B cell (primary cell): ENCODE measurements around the gene SCGN. TPM values are rescaled to one million over a fixed set of nuclear protein-coding genes. Genes with fewer than 3 reads are reported as not detected.

Source experiments
- ATAC-seq: fragments of 200-7000 bp; cut with Tn5 transposase; one replicate; pipeline ENCODE4 v1.10.0; 2021; ENCODE audit warnings: low read depth, mild to moderate bottlenecking, moderate number of reproducible peaks, moderate library complexity
- CTCF ChIA-PET: fragments of 350-600 bp; sonication (Branson Sonifier 250); formaldehyde crosslinking; loops from one replicate; lab custom pipeline; 2021; ENCODE audit warnings: antibody characterized with exemption, inconsistent platforms; lab: Charles Lee
- POLR2A ChIA-PET: fragments of 350-600 bp; sonication (Branson Sonifier 250); formaldehyde crosslinking; loops from one replicate; lab custom pipeline; 2021; ENCODE audit warnings: antibody characterized with exemption; lab: Charles Lee
- DNase-seq: peaks from one replicate; pipeline ENCODE4 v3.0.0; 2013
- H2AFZ ChIP-seq: 2 replicates; pipeline ENCODE4 v1.6.1; 2012; ENCODE audit warnings: mild to moderate bottlenecking, low read depth, low read length; ENCODE audit not compliant: insufficient read depth, poor library complexity, severe bottlenecking
- H3K27ac ChIP-seq, 2 donors: 1 replicate in 1 of 2; 2 replicates in 1 of 2; pipeline ENCODE4 v1.5.1; 2012 to 2013; ENCODE audit warnings: low read length in 2 of 2, mild to moderate bottlenecking in 2 of 2, moderate library complexity in 1 of 2
- H3K27me3 ChIP-seq, 4 experiments: fragments of 200-600 bp in 1 of 4; sonication (generic) in 1 of 4; replicated peaks in 1 of 4; 1 replicate in 2 of 4; 2 replicates in 2 of 4; pipeline versions ENCODE4 v1.6.1 to v1.7.0; 2013 to 2016; ENCODE audit warnings: low read length in 3 of 4, mild to moderate bottlenecking in 2 of 4, mixed read lengths in 1 of 4, moderate library complexity in 1 of 4; ENCODE audit not compliant: insufficient read depth in 4 of 4, control insufficient read depth in 3 of 4; ENCODE audit errors: control extremely low read depth in 1 of 4
- H3K36me3 ChIP-seq, 2 experiments: replicated peaks in 1 of 2; 1 replicate in 1 of 2; 2 replicates in 1 of 2; pipeline versions ENCODE4 v1.6.1 to v1.7.1; 2013; ENCODE audit warnings: low read length in 1 of 2; ENCODE audit not compliant: insufficient read depth in 2 of 2, control insufficient read depth in 1 of 2; ENCODE audit errors: control extremely low read depth in 1 of 2, extremely low read depth in 1 of 2
- H3K4me1 ChIP-seq, 2 donors: fragments of 200-600 bp in 1 of 2; sonication (generic) in 1 of 2; 1 replicate in 1 of 2; 2 replicates in 1 of 2; pipeline versions ENCODE4 v1.5.1 to v1.6.1; 2013 to 2017; ENCODE audit warnings: low read length in 2 of 2; ENCODE audit not compliant: control insufficient read depth in 2 of 2, insufficient read depth in 2 of 2
- H3K4me2 ChIP-seq: replicated peaks from 2 replicates; pipeline ENCODE3; 2012; ENCODE audit warnings: mild to moderate bottlenecking, low read depth, low read length; ENCODE audit not compliant: poor library complexity, severe bottlenecking
- H3K4me3 ChIP-seq, 5 experiments: fragments of 200-600 bp in 1 of 5; sonication (generic) in 1 of 5; 1 replicate in 3 of 5; 2 replicates in 2 of 5; pipeline versions ENCODE4 v1.5.1 to v1.7.0; 2011 to 2016; ENCODE audit warnings: low read length in 4 of 5, mild to moderate bottlenecking in 4 of 5, low read depth in 2 of 5, control low read depth in 1 of 5, moderate library complexity in 1 of 5; ENCODE audit not compliant: insufficient read depth in 1 of 5; ENCODE audit errors: control extremely low read depth in 1 of 5, extremely low read depth in 1 of 5
- H3K79me2 ChIP-seq: fragments of 200-600 bp; sonication (generic); one replicate; pipeline ENCODE4 v1.6.0; 2016; ENCODE audit warnings: low read length; ENCODE audit not compliant: control insufficient read depth, insufficient read depth
- H3K9ac ChIP-seq: fragments of 200-600 bp; sonication (generic); 2 replicates; pipeline ENCODE4 v1.6.1; 2017; ENCODE audit warnings: mild to moderate bottlenecking, low read length, moderate library complexity
- H3K9me3 ChIP-seq, 3 donors: one replicate each; pipeline versions ENCODE4 v1.6.1 to v1.7.1; 2013; ENCODE audit warnings: low read length in 2 of 3; ENCODE audit not compliant: control insufficient read depth in 2 of 3, insufficient read depth in 1 of 3; ENCODE audit errors: control extremely low read depth in 1 of 3
- H4K20me1 ChIP-seq: 2 replicates; pipeline ENCODE4 v1.6.0; 2012; ENCODE audit warnings: mild to moderate bottlenecking, low read length; ENCODE audit not compliant: insufficient read depth, control insufficient read depth, poor library complexity, severe bottlenecking
- H3K27ac Mint-ChIP-seq: one replicate; pipeline ENCODE4 v1.8.0; 2021; ENCODE audit warnings: mixed read lengths
- H3K27me3 Mint-ChIP-seq: one replicate; pipeline ENCODE4 v1.8.0; 2021; ENCODE audit warnings: mixed read lengths
- H3K4me1 Mint-ChIP-seq: one replicate; pipeline ENCODE4 v1.8.0; 2021; ENCODE audit warnings: mixed read lengths
- H3K4me3 Mint-ChIP-seq: one replicate; pipeline ENCODE4 v1.8.0; 2021; ENCODE audit warnings: mixed read lengths
- H3K9me3 Mint-ChIP-seq: one replicate; pipeline ENCODE4 v1.8.0; 2022; ENCODE audit warnings: mixed read lengths; ENCODE audit not compliant: insufficient read depth
- CTCF ChIP-seq: fragments of 200-600 bp; IDR thresholded peaks from one replicate; pipeline ENCODE4 v1.8.0; 2022; ENCODE audit warnings: antibody characterized with exemption, mild to moderate bottlenecking
- EZH2 ChIP-seq: IDR thresholded peaks from 2 replicates; pipeline ENCODE4 v1.6.1; 2012; ENCODE audit warnings: borderline replicate concordance, low read depth, mild to moderate bottlenecking, moderate library complexity, low read length; ENCODE audit not compliant: insufficient read depth, poor library complexity, severe bottlenecking
- WGBS: methylation state at CpG from one replicate; pipeline ENCODE4 v1.1.5; 2013; ENCODE audit warnings: missing lambda C conversion rate; ENCODE audit not compliant: insufficient coverage; 5-methylcytosine and 5-hydroxymethylcytosine counted together
- intact Hi-C: fragments of 100-400 bp; cut with micrococcal nuclease; formaldehyde crosslinking; loops from one replicate; pipeline ENCODE4 v1.10.0; 2022
- polyA plus RNA-seq: library from polyadenylated mRNA; depleted of rRNA; stranded (reverse); fragments of >200 nt; gene quantifications from 2 replicates; pipeline ENCODE4 v1.2.3, GENCODE V29; 2012
- total RNA-seq, 2 donors: library from RNA; stranded (reverse); fragments of 120-200 nt in 1 of 2; gene quantifications; 1 replicate in 1 of 2; 2 replicates in 1 of 2; pipeline versions ENCODE4 v1.2.3 to v1.2.4, GENCODE V29; 2013 to 2022

The SCGN gene
- total and polyA plus RNA-seq, 2 donors (not counting 1 experiment from before 2014, with no cell fraction given), result not detected

GRCh38 chr6:25697537-25698340 lies 45.7 kb downstream of the SCGN start:
- ChIA-PET POLR2A (no interaction called here), CTCF (no interaction called here)
- DNase-seq, result no peak
- no peak overlapping the region for H3K4me3 Mint-ChIP-seq
- no peak for ATAC-seq
- peaks cover 0 to 3% (median 2%) of the 10 kb centered on the region in 3 donors for H3K9me3 ChIP-seq
- H3K4me1 ChIP-seq, result no peaks in the 10 kb centered on the region
- no peaks in the 10 kb centered on the region for H3K36me3 ChIP-seq
- H2AFZ ChIP-seq, result no peak overlapping the region
- no peak overlapping the region for H3K4me2 ChIP-seq
- no peaks in the 10 kb centered on the region for H3K9me3 Mint-ChIP-seq
- intact Hi-C loops, result no loop called here
- no peak overlapping the region for H3K9ac ChIP-seq
- no peak overlapping the region for H3K4me3 ChIP-seq
- peaks cover 0 to 4% (median 2%) of the 10 kb centered on the region in 4 experiments for H3K27me3 ChIP-seq
- H4K20me1 ChIP-seq, result no peaks in the 10 kb centered on the region
- WGBS, result no CpG with 5 or more reads among the region's 1 CpG
- no peaks in the 10 kb centered on the region for H3K4me1 Mint-ChIP-seq
- no peak overlapping the region for H3K27ac ChIP-seq
- no peaks in the 10 kb centered on the region for H3K79me2 ChIP-seq
- H3K27ac Mint-ChIP-seq, result no peak overlapping the region
- TF ChIP-seq CTCF, result no peak
- no peak for TF ChIP-seq EZH2
- H3K27me3 Mint-ChIP-seq, result peaks cover 27% of the 10 kb centered on the region

GRCh38 chr6:25698631-25699030 lies 46.6 kb downstream of the SCGN start:
- Histone ChIP-seq H4K20me1 (no peaks in the 10 kb centered on the region), H3K4me1 (no peaks in the 10 kb centered on the region), H3K9me3 (peaks cover 0 to 3% (median 2%) of the 10 kb centered on the region in 3 donors), H2AFZ (no peak overlapping the region), H3K9ac (no peak overlapping the region), H3K4me2 (no peak overlapping the region), H3K36me3 (no peaks in the 10 kb centered on the region), H3K4me3 (no peak overlapping the region), H3K79me2 (no peaks in the 10 kb centered on the region), H3K27ac (no peak overlapping the region), H3K27me3 (peaks cover 0 to 4% (median 2%) of the 10 kb centered on the region in 4 experiments)
- DNase-seq (no peak), ATAC-seq (no peak)
- Mint-ChIP-seq H3K9me3 (no peaks in the 10 kb centered on the region), H3K27me3 (peaks cover 29% of the 10 kb centered on the region), H3K4me3 (no peak overlapping the region), H3K27ac (no peak overlapping the region), H3K4me1 (no peaks in the 10 kb centered on the region)
- POLR2A ChIA-PET, result no interaction called here
- no peak for TF ChIP-seq EZH2
- 27% methylated on average over 1 of the region's 3 CpGs for WGBS
- intact Hi-C loops, result no loop called here
- CTCF ChIA-PET, result no interaction called here
